Liver (tissue), 9 donors: ENCODE measurements around the gene F2R. TPM values are rescaled to one million over a fixed set of nuclear protein-coding genes. Genes with fewer than 3 reads are reported as not detected.

Source experiments
- DNase-seq: peaks from one replicate; pipeline ENCODE4 v3.0.0-alpha.2; 2017; ENCODE audit warnings: low spot score
- H3K27ac ChIP-seq, 2 donors: one replicate each; pipeline ENCODE4 v1.7.0; 2013; ENCODE audit warnings: inconsistent platforms in 2 of 2, low read length in 2 of 2, control low read depth in 1 of 2, low read depth in 1 of 2, mild to moderate bottlenecking in 1 of 2
- H3K27me3 ChIP-seq, 4 donors: one replicate each; pipeline versions ENCODE4 v1.6.1 to v1.7.0; 2013; ENCODE audit warnings: low read length in 3 of 4, inconsistent platforms in 1 of 4, mild to moderate bottlenecking in 1 of 4, moderate library complexity in 1 of 4; ENCODE audit not compliant: control insufficient read depth in 4 of 4, insufficient read depth in 4 of 4
- H3K36me3 ChIP-seq, 4 donors: one replicate each; pipeline versions ENCODE4 v1.6.1 to v1.7.0; 2013; ENCODE audit warnings: low read length in 3 of 4, mild to moderate bottlenecking in 3 of 4, low read depth in 1 of 4, moderate library complexity in 1 of 4; ENCODE audit not compliant: control insufficient read depth in 4 of 4, insufficient read depth in 3 of 4
- H3K4me1 ChIP-seq, 4 donors: one replicate each; pipeline versions ENCODE4 v1.6.1 to v1.7.0; 2013; ENCODE audit warnings: low read length in 3 of 4, mild to moderate bottlenecking in 3 of 4, moderate library complexity in 1 of 4; ENCODE audit not compliant: control insufficient read depth in 4 of 4, insufficient read depth in 4 of 4
- H3K4me3 ChIP-seq, 3 donors: one replicate each; pipeline versions ENCODE4 v1.6.1 to v1.7.0; 2013; ENCODE audit warnings: low read length in 3 of 3, control low read depth in 1 of 3, low read depth in 1 of 3, mild to moderate bottlenecking in 1 of 3
- H3K9ac ChIP-seq, 2 donors: one replicate each; pipeline ENCODE4 v1.7.0; 2013; ENCODE audit warnings: low read length in 2 of 2, mild to moderate bottlenecking in 2 of 2, moderate library complexity in 2 of 2, control low read depth in 1 of 2, low read depth in 1 of 2
- H3K9me3 ChIP-seq, 4 donors: one replicate each; pipeline versions ENCODE4 v1.6.1 to v1.7.0; 2013; ENCODE audit warnings: low read length in 3 of 4; ENCODE audit not compliant: control insufficient read depth in 4 of 4
- CTCF ChIP-seq: fragments of 150-350 bp; IDR thresholded peaks from 2 replicates; pipeline ENCODE4 v1.5.1; 2017; ENCODE audit warnings: improper control_type of control experiment, low read depth, low read length; ENCODE audit not compliant: missing input control
- EGR1 ChIP-seq, 2 donors: IDR thresholded peaks; 2 replicates each; pipeline ENCODE4 v1.6.1; 2016 to 2018; ENCODE audit warnings: antibody characterized with exemption in 2 of 2, low read depth in 2 of 2
- GABPA ChIP-seq, 2 donors: IDR thresholded peaks in 1 of 2; conservative IDR thresholded peaks in 1 of 2; 2 replicates each; pipeline ENCODE4 v1.6.1; 2016; ENCODE audit warnings: antibody characterized with exemption in 2 of 2, mild to moderate bottlenecking in 1 of 2, moderate library complexity in 1 of 2
- HNF4A ChIP-seq, 2 donors: conservative IDR thresholded peaks; 2 replicates each; pipeline ENCODE4 v1.6.1; 2016; ENCODE audit warnings: antibody characterized with exemption in 2 of 2, mild to moderate bottlenecking in 2 of 2
- NR2F2 ChIP-seq: IDR thresholded peaks from 2 replicates; pipeline ENCODE4 v1.6.1; 2016; ENCODE audit warnings: antibody characterized with exemption
- RAD21 ChIP-seq, 2 donors: IDR thresholded peaks; 2 replicates each; pipeline ENCODE4 v1.6.1; 2016; ENCODE audit warnings: antibody characterized with exemption in 2 of 2, mild to moderate bottlenecking in 2 of 2
- REST ChIP-seq: IDR thresholded peaks from 2 replicates; pipeline ENCODE4 v1.6.1; 2016; ENCODE audit warnings: antibody characterized with exemption, mild to moderate bottlenecking
- RXRA ChIP-seq, 2 donors: IDR thresholded peaks; 2 replicates each; pipeline ENCODE4 v1.6.1; 2017 to 2018; ENCODE audit warnings: antibody characterized with exemption in 2 of 2, mild to moderate bottlenecking in 1 of 2
- SP1 ChIP-seq: IDR thresholded peaks from 2 replicates; pipeline ENCODE4 v1.6.1; 2018; ENCODE audit warnings: antibody characterized with exemption, mild to moderate bottlenecking
- YY1 ChIP-seq: IDR thresholded peaks from 2 replicates; pipeline ENCODE4 v1.6.1; 2016; ENCODE audit warnings: antibody characterized with exemption, mild to moderate bottlenecking
- ZBTB33 ChIP-seq: IDR thresholded peaks from 2 replicates; pipeline ENCODE4 v1.6.1; 2016; ENCODE audit warnings: antibody characterized with exemption
- WGBS: extraction: QIAGEN DNeasy Blood & Tissue Kit; methylation state at CpG from one replicate; pipeline ENCODE4 v1.1.7; 2013; 5-methylcytosine and 5-hydroxymethylcytosine counted together
- polyA plus RNA-seq, 2 donors: library from polyadenylated mRNA; stranded (reverse) in 1 of 2; unstranded in 1 of 2; fragments of 200-250 nt in 1 of 2; fragments of >200 nt in 1 of 2; fragmentation: Nextera tagmentation in 1 of 2; extraction: Ambion mirVana in 1 of 2; gene quantifications; one replicate each; pipeline versions ENCODE4 v1.2.1 to v1.2.3, GENCODE V29; 2013 to 2015
- total RNA-seq, 2 donors: library from RNA; depleted of rRNA; stranded (reverse); fragments of >200 nt; gene quantifications; one replicate each; pipeline ENCODE4 v1.2.3, GENCODE V29; 2014
- TF ChIP-seq, protein P1 (sequence below): IDR thresholded peaks from 2 replicates; pipeline ENCODE4 v1.6.1; 2016; ENCODE audit warnings: antibody characterized with exemption
- donor health status: healthy.
- donor health status: healthy.
- donor health status: healthy.
- donor health status: healthy.
- donor health status: healthy.

The F2R gene
- total and polyA plus RNA-seq, 4 donors = 5.9 to 18.7 (median 9.5) TPM

DNA sequence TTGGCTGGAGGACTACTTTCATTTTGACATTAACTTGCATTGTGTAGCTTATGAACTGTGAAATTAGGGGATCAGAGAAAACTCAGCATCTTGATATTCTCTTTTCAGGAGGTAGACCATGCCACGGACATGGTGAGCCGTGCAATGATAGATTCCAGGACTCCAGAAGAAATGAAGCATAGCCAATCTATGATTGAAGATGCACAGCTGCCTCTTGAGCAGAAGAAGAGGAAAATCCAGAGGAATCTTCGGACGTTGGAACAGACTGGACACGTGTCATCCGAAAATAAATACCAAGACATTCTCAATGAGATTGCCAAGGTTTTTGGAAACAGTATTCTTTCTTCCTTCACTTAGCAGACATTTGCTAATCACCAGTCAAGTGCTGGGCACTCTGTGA lies 20.6 kb upstream of the F2R start:
- DNase-seq = no peak
- Histone ChIP-seq H3K27ac (no peak overlapping the region), H3K27me3 (no peaks in the 10 kb centered on the region), H3K9me3 (no peaks in the 10 kb centered on the region), H3K4me1 (no peaks in the 10 kb centered on the region), H3K4me3 (no peak overlapping the region), H3K36me3 (peaks cover 4 to 46% (median 28%) of the 10 kb centered on the region in 4 donors), H3K9ac (no peak overlapping the region)
- 84% methylated on average over 6 of the region's 6 CpGs for WGBS
- no peak for TF ChIP-seq NR2F2
- TF ChIP-seq RXRA (IDR thresholded peaks at IDR 0.05) = no peak
- no peak for TF ChIP-seq GABPA (IDR thresholded peaks at IDR 0.05 in 1 of 2, conservative IDR thresholded peaks at IDR 0.05 in 1 of 2)

GRCh38 chr5:76696251-76696650 lies 19.7 kb upstream of the F2R start:
- WGBS = 84% methylated on average over 1 of the region's 1 CpG
- Histone ChIP-seq H3K9me3 (no peaks in the 10 kb centered on the region), H3K36me3 (peaks cover 4 to 46% (median 28%) of the 10 kb centered on the region in 4 donors), H3K4me3 (no peak overlapping the region), H3K27me3 (no peaks in the 10 kb centered on the region), H3K4me1 (peaks cover 0 to 6% (median 0%) of the 10 kb centered on the region in 4 donors), H3K27ac (peak overlapping the region in 1 of 2 donors; percentile 13), H3K9ac (no peak overlapping the region)
- no peak for DNase-seq
- TF ChIP-seq RXRA (IDR thresholded peaks at IDR 0.05) (no peak), HNF4A (conservative IDR thresholded peaks at IDR 0.05) (no peak), YY1 (no peak), GABPA (IDR thresholded peaks at IDR 0.05 in 1 of 2, conservative IDR thresholded peaks at IDR 0.05 in 1 of 2) (no peak), NR2F2 (no peak), EGR1 (IDR thresholded peaks at IDR 0.05; ENCODE audit: low read depth in 2 of 2) (no peak), REST (no peak), SP1 (no peak), CTCF (no peak), ZBTB33 (no peak), RAD21 (IDR thresholded peaks at IDR 0.05) (no peak)
- TF ChIP-seq, protein P1, sequence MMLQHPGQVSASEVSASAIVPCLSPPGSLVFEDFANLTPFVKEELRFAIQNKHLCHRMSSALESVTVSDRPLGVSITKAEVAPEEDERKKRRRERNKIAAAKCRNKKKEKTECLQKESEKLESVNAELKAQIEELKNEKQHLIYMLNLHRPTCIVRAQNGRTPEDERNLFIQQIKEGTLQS = no peak
